ENCODE results near the gene TAS2R50. TPM values are rescaled to one million over a fixed set of nuclear protein-coding genes. Genes with fewer than 3 reads are reported as not detected.

Gene TAS2R50
- total RNA-seq, 1 experiment from 2014 or later = 0.59 TPM

DNA sequence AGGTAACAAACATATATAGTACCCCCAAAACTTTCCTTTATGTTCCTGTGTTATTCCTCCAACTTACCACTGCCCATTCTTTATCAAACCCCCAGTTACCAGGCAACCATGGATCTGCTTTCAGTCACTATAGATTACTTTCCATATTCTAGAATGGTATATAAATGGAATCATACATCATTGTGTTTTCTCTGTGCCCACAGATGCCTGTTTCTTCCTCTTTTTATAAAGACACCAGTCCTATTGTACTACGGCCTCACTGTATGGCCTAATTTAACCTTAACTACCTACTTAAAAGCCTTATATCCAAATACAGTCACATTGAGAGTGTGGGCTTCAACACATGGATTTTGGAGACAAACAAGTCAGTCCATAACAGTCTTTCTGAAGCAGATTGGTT, 50.2 kb downstream of the TAS2R50 start:
- POLR2A ChIA-PET = no interaction called here
- no peaks in the 10 kb centered on the region for H3K27me3 Mint-ChIP-seq (ENCODE audit: low read depth)

More for the DNA sequence above, 50.2 kb downstream of the TAS2R50 start:
- ATAC-seq (no peak), DNase-seq (ENCODE audit: low spot score) (no peak)
- H3K36me3 Mint-ChIP-seq = no peaks in the 10 kb centered on the region
- TF ChIP-seq, protein P1, sequence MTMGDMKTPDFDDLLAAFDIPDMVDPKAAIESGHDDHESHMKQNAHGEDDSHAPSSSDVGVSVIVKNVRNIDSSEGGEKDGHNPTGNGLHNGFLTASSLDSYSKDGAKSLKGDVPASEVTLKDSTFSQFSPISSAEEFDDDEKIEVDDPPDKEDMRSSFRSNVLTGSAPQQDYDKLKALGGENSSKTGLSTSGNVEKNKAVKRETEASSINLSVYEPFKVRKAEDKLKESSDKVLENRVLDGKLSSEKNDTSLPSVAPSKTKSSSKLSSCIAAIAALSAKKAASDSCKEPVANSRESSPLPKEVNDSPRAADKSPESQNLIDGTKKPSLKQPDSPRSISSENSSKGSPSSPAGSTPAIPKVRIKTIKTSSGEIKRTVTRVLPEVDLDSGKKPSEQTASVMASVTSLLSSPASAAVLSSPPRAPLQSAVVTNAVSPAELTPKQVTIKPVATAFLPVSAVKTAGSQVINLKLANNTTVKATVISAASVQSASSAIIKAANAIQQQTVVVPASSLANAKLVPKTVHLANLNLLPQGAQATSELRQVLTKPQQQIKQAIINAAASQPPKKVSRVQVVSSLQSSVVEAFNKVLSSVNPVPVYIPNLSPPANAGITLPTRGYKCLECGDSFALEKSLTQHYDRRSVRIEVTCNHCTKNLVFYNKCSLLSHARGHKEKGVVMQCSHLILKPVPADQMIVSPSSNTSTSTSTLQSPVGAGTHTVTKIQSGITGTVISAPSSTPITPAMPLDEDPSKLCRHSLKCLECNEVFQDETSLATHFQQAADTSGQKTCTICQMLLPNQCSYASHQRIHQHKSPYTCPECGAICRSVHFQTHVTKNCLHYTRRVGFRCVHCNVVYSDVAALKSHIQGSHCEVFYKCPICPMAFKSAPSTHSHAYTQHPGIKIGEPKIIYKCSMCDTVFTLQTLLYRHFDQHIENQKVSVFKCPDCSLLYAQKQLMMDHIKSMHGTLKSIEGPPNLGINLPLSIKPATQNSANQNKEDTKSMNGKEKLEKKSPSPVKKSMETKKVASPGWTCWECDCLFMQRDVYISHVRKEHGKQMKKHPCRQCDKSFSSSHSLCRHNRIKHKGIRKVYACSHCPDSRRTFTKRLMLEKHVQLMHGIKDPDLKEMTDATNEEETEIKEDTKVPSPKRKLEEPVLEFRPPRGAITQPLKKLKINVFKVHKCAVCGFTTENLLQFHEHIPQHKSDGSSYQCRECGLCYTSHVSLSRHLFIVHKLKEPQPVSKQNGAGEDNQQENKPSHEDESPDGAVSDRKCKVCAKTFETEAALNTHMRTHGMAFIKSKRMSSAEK (CRISPR knock-in tag; IDR thresholded peaks at IDR 0.05; ENCODE audit: borderline replicate concordance) = no peak
- no peak for TF ChIP-seq ZNF423 (CRISPR knock-in tag; IDR thresholded peaks at IDR 0.05)
- TF ChIP-seq HMGA2 (CRISPR knock-in tag; IDR thresholded peaks at IDR 0.05) = no peak
- TF ChIP-seq TCF7 (CRISPR knock-in tag; IDR thresholded peaks at IDR 0.05; ENCODE audit: low read depth) = no peak
- no peak for TF ChIP-seq NFATC4 (CRISPR knock-in tag; IDR thresholded peaks at IDR 0.05)
- TF ChIP-seq, protein P2, sequence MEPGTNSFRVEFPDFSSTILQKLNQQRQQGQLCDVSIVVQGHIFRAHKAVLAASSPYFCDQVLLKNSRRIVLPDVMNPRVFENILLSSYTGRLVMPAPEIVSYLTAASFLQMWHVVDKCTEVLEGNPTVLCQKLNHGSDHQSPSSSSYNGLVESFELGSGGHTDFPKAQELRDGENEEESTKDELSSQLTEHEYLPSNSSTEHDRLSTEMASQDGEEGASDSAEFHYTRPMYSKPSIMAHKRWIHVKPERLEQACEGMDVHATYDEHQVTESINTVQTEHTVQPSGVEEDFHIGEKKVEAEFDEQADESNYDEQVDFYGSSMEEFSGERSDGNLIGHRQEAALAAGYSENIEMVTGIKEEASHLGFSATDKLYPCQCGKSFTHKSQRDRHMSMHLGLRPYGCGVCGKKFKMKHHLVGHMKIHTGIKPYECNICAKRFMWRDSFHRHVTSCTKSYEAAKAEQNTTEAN (CRISPR knock-in tag; IDR thresholded peaks at IDR 0.05) = no peak
- TF ChIP-seq NFYB (CRISPR knock-in tag; conservative IDR thresholded peaks at IDR 0.05; ENCODE audit: low read depth) = no peak
- TF ChIP-seq, protein P3, sequence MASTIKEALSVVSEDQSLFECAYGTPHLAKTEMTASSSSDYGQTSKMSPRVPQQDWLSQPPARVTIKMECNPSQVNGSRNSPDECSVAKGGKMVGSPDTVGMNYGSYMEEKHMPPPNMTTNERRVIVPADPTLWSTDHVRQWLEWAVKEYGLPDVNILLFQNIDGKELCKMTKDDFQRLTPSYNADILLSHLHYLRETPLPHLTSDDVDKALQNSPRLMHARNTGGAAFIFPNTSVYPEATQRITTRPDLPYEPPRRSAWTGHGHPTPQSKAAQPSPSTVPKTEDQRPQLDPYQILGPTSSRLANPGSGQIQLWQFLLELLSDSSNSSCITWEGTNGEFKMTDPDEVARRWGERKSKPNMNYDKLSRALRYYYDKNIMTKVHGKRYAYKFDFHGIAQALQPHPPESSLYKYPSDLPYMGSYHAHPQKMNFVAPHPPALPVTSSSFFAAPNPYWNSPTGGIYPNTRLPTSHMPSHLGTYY (CRISPR knock-in tag; IDR thresholded peaks at IDR 0.05) = no peak
- no peak for TF ChIP-seq KAT7 (CRISPR knock-in tag; IDR thresholded peaks at IDR 0.05; ENCODE audit: borderline replicate concordance)
- TF ChIP-seq OVOL2 (CRISPR knock-in tag; IDR thresholded peaks at IDR 0.05; ENCODE audit: borderline replicate concordance) = no peak
- TF ChIP-seq, protein P4, sequence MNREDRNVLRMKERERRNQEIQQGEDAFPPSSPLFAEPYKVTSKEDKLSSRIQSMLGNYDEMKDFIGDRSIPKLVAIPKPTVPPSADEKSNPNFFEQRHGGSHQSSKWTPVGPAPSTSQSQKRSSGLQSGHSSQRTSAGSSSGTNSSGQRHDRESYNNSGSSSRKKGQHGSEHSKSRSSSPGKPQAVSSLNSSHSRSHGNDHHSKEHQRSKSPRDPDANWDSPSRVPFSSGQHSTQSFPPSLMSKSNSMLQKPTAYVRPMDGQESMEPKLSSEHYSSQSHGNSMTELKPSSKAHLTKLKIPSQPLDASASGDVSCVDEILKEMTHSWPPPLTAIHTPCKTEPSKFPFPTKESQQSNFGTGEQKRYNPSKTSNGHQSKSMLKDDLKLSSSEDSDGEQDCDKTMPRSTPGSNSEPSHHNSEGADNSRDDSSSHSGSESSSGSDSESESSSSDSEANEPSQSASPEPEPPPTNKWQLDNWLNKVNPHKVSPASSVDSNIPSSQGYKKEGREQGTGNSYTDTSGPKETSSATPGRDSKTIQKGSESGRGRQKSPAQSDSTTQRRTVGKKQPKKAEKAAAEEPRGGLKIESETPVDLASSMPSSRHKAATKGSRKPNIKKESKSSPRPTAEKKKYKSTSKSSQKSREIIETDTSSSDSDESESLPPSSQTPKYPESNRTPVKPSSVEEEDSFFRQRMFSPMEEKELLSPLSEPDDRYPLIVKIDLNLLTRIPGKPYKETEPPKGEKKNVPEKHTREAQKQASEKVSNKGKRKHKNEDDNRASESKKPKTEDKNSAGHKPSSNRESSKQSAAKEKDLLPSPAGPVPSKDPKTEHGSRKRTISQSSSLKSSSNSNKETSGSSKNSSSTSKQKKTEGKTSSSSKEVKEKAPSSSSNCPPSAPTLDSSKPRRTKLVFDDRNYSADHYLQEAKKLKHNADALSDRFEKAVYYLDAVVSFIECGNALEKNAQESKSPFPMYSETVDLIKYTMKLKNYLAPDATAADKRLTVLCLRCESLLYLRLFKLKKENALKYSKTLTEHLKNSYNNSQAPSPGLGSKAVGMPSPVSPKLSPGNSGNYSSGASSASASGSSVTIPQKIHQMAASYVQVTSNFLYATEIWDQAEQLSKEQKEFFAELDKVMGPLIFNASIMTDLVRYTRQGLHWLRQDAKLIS (CRISPR knock-in tag; IDR thresholded peaks at IDR 0.05; ENCODE audit: borderline replicate concordance) = no peak
- no peak for TF ChIP-seq ATF1 (CRISPR knock-in tag; IDR thresholded peaks at IDR 0.05)
- TF ChIP-seq ZNF396 (CRISPR knock-in tag; IDR thresholded peaks at IDR 0.05; ENCODE audit: borderline replicate concordance) = no peak
- no peak for TF ChIP-seq IRF2 (CRISPR knock-in tag; IDR thresholded peaks at IDR 0.05; ENCODE audit: borderline replicate concordance, low read depth)
- TF ChIP-seq, protein P5, sequence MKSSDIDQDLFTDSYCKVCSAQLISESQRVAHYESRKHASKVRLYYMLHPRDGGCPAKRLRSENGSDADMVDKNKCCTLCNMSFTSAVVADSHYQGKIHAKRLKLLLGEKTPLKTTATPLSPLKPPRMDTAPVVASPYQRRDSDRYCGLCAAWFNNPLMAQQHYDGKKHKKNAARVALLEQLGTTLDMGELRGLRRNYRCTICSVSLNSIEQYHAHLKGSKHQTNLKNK (CRISPR knock-in tag; IDR thresholded peaks at IDR 0.05) = no peak
- TF ChIP-seq, protein P6, sequence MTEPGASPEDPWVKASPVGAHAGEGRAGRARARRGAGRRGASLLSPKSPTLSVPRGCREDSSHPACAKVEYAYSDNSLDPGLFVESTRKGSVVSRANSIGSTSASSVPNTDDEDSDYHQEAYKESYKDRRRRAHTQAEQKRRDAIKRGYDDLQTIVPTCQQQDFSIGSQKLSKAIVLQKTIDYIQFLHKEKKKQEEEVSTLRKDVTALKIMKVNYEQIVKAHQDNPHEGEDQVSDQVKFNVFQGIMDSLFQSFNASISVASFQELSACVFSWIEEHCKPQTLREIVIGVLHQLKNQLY (CRISPR knock-in tag; IDR thresholded peaks at IDR 0.05) = no peak
- CTCF ChIA-PET = interaction anchor here (0.9 kb wide), 1 partner anchor 165 kb away, joined by 3 read pairs; no protein-coding TSS in a partner anchor
- no peak overlapping the region for H3K4me3 Mint-ChIP-seq
- peaks cover 5% of the 10 kb centered on the region for H3K4me1 Mint-ChIP-seq
- peaks cover under 1% of the 10 kb centered on the region; the same call in 1 of the 2 replicates for H3K9me3 Mint-ChIP-seq
- no peak overlapping the region for H3K27ac Mint-ChIP-seq

Other genes starting within 250 kb of the TAS2R50 start
- not detected in 3 replicates for gene TAS2R7, start 184.3 kb downstream of the TAS2R50 start, total RNA-seq (2021)
- not detected in 3 replicates for gene TAS2R8, start 179.6 kb downstream of the TAS2R50 start, total RNA-seq (2021)
- not detected in 3 replicates for gene TAS2R9, start 176.7 kb downstream of the TAS2R50 start, total RNA-seq (2021)
- not detected in 3 replicates for gene TAS2R10, start 160.6 kb downstream of the TAS2R50 start, total RNA-seq (2021)
- 0.87 to 2.7 TPM (median 1.6 TPM) in 3 replicates for gene PRR4, start 137.4 kb downstream of the TAS2R50 start, total RNA-seq (2021)
- 6.7 to 15.1 TPM (median 8.1 TPM) in 3 replicates for gene PRH1, start 102.7 kb downstream of the TAS2R50 start, total RNA-seq (2021)
- gene TAS2R13, start 77.3 kb downstream of the TAS2R50 start, total RNA-seq (2021) = 0.37 to 0.62 TPM (median 0.37 TPM) in 3 replicates
- gene PRH2, start 57.7 kb downstream of the TAS2R50 start, total RNA-seq (2021) = 0.52 TPM in 1 of 3 replicates, not detected in the others
- gene TAS2R14, start 47.6 kb downstream of the TAS2R50 start, total RNA-seq (2021) = 1.1 to 1.3 TPM (median 1.1 TPM) in 3 replicates
- 0.73 to 0.81 TPM (median 0.73 TPM) in 3 replicates for gene TAS2R20, start 11.4 kb upstream of the TAS2R50 start, total RNA-seq (2021)
- 1.0 to 1.4 TPM (median 1.1 TPM) in 3 replicates for gene TAS2R19, start 35.7 kb upstream of the TAS2R50 start, total RNA-seq (2021)
- 1.2 to 2.0 TPM (median 1.9 TPM) in 3 replicates for gene TAS2R31, start 44.5 kb upstream of the TAS2R50 start, total RNA-seq (2021)
- gene TAS2R46, start 75.4 kb upstream of the TAS2R50 start, total RNA-seq (2021) = 0.44 to 0.85 TPM (median 0.69 TPM) in 3 replicates
- gene TAS2R43, start 105.4 kb upstream of the TAS2R50 start, total RNA-seq (2021) = 0.28 to 0.55 TPM (median 0.53 TPM) in 3 replicates
- 1.2 to 1.7 TPM (median 1.4 TPM) in 3 replicates for gene TAS2R30, start 147.7 kb upstream of the TAS2R50 start, total RNA-seq (2021)
- 11.8 to 12.3 TPM (median 12.2 TPM) in 3 replicates for gene SMIM10L1, start 184.3 kb upstream of the TAS2R50 start, total RNA-seq (2021)
- gene TAS2R42, start 200.0 kb upstream of the TAS2R50 start, total RNA-seq (2021) = not detected in 3 replicates